ENCODE measurements around the gene XXYLT1. TPM values are rescaled to one million over a fixed set of nuclear protein-coding genes. Genes with fewer than 3 reads are reported as not detected.
A peak's percentile ranks its signal among the peaks of the same experiment; 100 is the strongest.

The XXYLT1 gene, protein sequence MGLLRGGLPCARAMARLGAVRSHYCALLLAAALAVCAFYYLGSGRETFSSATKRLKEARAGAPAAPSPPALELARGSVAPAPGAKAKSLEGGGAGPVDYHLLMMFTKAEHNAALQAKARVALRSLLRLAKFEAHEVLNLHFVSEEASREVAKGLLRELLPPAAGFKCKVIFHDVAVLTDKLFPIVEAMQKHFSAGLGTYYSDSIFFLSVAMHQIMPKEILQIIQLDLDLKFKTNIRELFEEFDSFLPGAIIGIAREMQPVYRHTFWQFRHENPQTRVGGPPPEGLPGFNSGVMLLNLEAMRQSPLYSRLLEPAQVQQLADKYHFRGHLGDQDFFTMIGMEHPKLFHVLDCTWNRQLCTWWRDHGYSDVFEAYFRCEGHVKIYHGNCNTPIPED
- 3.3 and 6.3 TPM in 2 replicates for total RNA-seq (2013; cell fraction: nucleolus; rRNA removed)
- total RNA-seq (2014; rRNA removed) = 13.8 and 14.2 TPM in 2 replicates
- total RNA-seq (2014; rRNA removed; fragmentation: Illumina TruSeq; extraction: Trizol) = 7.0 and 8.4 TPM in 2 replicates
- total RNA-seq (2021) = 12.4 TPM in 2 replicates
- polyA plus RNA-seq (2011; ENCODE audit: low read depth) = 2.3 TPM
- 4.7 and 7.4 TPM in 2 replicates for polyA plus RNA-seq (2011; rRNA removed)
- 8.5 and 11.3 TPM in 2 replicates for polyA plus RNA-seq (2011; cell fraction: cytosol; rRNA removed)
- polyA plus RNA-seq (2011; cell fraction: nucleus; rRNA removed) = 4.8 and 6.5 TPM in 2 replicates
- polyA plus RNA-seq (2012) = 3.9 and 4.2 TPM in 2 replicates
- polyA plus RNA-seq (2014; fragmentation: Illumina TruSeq; extraction: Trizol) = 8.4 and 9.0 TPM in 2 replicates
- polyA plus RNA-seq (2014; fragmentation: Nextera tagmentation; extraction: Ambion mirVana) = 1 to 10 TPM; 1.2 to 3.2 TPM
- polyA plus RNA-seq (2014; rRNA removed) = 10.7 and 12.1 TPM in 2 replicates
- polyA plus RNA-seq (2016; fragmentation: Nextera tagmentation; extraction: Ambion mirVana) = 10 to 100 TPM in 1 of 2 experiments, 1 to 10 TPM in 1; 9.7 to 11.2 TPM
- polyA minus RNA-seq (2011; rRNA and poly(A)+ RNA removed) = 7.1 and 7.4 TPM in 2 replicates
- polyA minus RNA-seq (2011; cell fraction: cytosol; rRNA and poly(A)+ RNA removed) = 4.1 and 5.6 TPM in 2 replicates
- 5.8 and 10.0 TPM in 2 replicates for polyA minus RNA-seq (2011; cell fraction: nucleus; rRNA and poly(A)+ RNA removed)
- Bru-seq, nascent RNA = percentile 48 among the genes with signal in this experiment
- BruChase-seq, experiment 1, labeled RNA remaining after a 6-hour chase = percentile 47 among the genes with signal in this experiment
- percentile 45 among the genes with signal in this experiment for BruChase-seq, experiment 2, labeled RNA remaining after a 2-hour chase
- long read RNA-seq, experiment 1, transcript XXYLT1-201 (4 exons, 2,727 nt) = major isoform, 11 of 14 reads
- long read RNA-seq, experiment 1, partial matches to known transcripts = 0 of 14 reads
- long read RNA-seq, experiment 1, other reads (novel, unspliced or antisense) = 3 of 14 reads
- long read RNA-seq, experiment 2, partial matches to known transcripts = 0 of 7 reads
- long read RNA-seq, experiment 2, other reads (novel, unspliced or antisense) = 7 of 7 reads

DNA sequence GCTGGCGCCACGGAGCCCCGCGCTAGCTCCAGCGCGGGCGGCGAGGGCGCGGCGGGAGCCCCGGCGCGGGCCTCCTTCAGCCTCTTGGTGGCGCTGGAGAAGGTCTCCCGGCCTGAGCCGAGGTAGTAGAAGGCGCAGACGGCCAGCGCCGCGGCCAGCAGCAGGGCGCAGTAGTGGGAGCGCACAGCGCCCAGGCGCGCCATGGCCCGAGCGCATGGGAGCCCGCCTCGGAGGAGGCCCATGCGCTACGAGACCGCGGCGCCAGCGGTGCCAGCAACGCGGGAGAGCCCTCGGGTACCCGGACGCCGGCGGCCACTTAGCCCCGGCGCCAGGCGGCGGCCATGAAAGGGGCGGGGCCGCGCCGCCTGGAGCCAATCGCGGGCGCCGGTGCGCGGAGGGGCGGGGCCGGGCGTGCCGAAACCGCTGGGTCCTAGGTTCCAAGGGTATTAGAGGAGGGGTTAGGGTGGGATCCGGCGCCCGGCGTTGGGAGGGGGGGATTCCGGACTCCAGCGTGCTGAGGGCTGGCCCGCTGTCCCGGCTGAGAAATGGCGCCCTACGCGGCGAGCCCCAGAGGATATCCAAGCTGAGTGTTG is at the start of gene XXYLT1:
XXYLT1 (minus strand) TSS at position 343 of the 593 bp plus-strand sequence; CDS start at position 242, 101 bp downstream.
- WGBS (ENCODE audit: insufficient coverage, insufficient replicate concordance, low lambda C conversion rate, missing lambda C conversion rate) = under 1% methylated on average over 72 of the region's 75 CpGs
- FAIRE-seq (no peak), DNase-seq (ENCODE audit: low read depth, low spot score) (no peak)
- TF ChIP-seq, protein P1, sequence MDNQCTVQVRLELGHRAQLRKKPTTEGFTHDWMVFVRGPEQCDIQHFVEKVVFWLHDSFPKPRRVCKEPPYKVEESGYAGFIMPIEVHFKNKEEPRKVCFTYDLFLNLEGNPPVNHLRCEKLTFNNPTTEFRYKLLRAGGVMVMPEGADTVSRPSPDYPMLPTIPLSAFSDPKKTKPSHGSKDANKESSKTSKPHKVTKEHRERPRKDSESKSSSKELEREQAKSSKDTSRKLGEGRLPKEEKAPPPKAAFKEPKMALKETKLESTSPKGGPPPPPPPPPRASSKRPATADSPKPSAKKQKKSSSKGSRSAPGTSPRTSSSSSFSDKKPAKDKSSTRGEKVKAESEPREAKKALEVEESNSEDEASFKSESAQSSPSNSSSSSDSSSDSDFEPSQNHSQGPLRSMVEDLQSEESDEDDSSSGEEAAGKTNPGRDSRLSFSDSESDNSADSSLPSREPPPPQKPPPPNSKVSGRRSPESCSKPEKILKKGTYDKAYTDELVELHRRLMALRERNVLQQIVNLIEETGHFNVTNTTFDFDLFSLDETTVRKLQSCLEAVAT (IDR thresholded peaks at IDR 0.05) = no peak
- TF ChIP-seq HDAC2 (IDR thresholded peaks at IDR 0.05) = peak; percentile 83; the same call in 1 of the 2 replicates
- no peak for TF ChIP-seq ZNF622 (IDR thresholded peaks at IDR 0.05)
- no peak for TF ChIP-seq RAD51 (IDR thresholded peaks at IDR 0.05)
- TF ChIP-seq RELA (IDR thresholded peaks at IDR 0.05; ENCODE audit: borderline replicate concordance, partially characterized antibody) = peak; percentile 52
- TF ChIP-seq NR2C2 (IDR thresholded peaks at IDR 0.05; ENCODE audit: borderline replicate concordance, control insufficient read depth, insufficient read length, low read depth) = no peak
- no peak for TF ChIP-seq FOXM1 (IDR thresholded peaks at IDR 0.05; ENCODE audit: low read depth, low read length)
- TF ChIP-seq HDAC6 (IDR thresholded peaks at IDR 0.05; ENCODE audit: unreplicated experiment) = peak; percentile 95
- TF ChIP-seq, protein P2, sequence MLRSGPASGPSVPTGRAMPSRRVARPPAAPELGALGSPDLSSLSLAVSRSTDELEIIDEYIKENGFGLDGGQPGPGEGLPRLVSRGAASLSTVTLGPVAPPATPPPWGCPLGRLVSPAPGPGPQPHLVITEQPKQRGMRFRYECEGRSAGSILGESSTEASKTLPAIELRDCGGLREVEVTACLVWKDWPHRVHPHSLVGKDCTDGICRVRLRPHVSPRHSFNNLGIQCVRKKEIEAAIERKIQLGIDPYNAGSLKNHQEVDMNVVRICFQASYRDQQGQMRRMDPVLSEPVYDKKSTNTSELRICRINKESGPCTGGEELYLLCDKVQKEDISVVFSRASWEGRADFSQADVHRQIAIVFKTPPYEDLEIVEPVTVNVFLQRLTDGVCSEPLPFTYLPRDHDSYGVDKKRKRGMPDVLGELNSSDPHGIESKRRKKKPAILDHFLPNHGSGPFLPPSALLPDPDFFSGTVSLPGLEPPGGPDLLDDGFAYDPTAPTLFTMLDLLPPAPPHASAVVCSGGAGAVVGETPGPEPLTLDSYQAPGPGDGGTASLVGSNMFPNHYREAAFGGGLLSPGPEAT (IDR thresholded peaks at IDR 0.05; ENCODE audit: low read depth) = peak; percentile 96
- TF ChIP-seq NBN (IDR thresholded peaks at IDR 0.05) = no peak

More for the DNA sequence above, at the start of gene XXYLT1:
- Histone ChIP-seq H3K27ac (ENCODE audit: control insufficient read depth, insufficient read depth) (peak within 1 kb of the TSS; percentile 64), H3K9ac (ENCODE audit: control insufficient read depth, insufficient read depth, low read length) (peak within 1 kb of the TSS; percentile 65), H3K9me3 (replicated peaks; ENCODE audit: control insufficient read depth, insufficient read depth, low read length) (no peaks in the 10 kb centered on the region), H3K36me3 (ENCODE audit: control insufficient read depth in 2 of 2, insufficient read depth in 2 of 2, low read length in 1 of 2) (no peaks in the 10 kb centered on the region; a peak in 1 of 4 replicates), H3K4me1 (ENCODE audit: control insufficient read depth, insufficient read depth, low read length) (peaks cover 10% of the 10 kb centered on the region; the same call in 1 of the 2 replicates), H2AFZ (ENCODE audit: control insufficient read depth, low read depth, low read length) (peak within 1 kb of the TSS; percentile 89), H3K4me3 (peak within 1 kb of the TSS; percentile 85), H3K4me2 (ENCODE audit: control insufficient read depth, insufficient read depth) (peak within 1 kb of the TSS; percentile 82), H3K27me3 (replicated peaks in 1 of 2; ENCODE audit: control insufficient read depth in 2 of 2, insufficient read depth in 2 of 2, low read length in 1 of 2) (no peaks in the 10 kb centered on the region), H4K20me1 (ENCODE audit: control insufficient read depth, insufficient read depth) (no peaks in the 10 kb centered on the region), H3K79me2 (ENCODE audit: control insufficient read depth, insufficient read depth, low read length) (peaks cover 6% of the 10 kb centered on the region)
- no TSS peak for BruUV-seq (replicated peaks)
- RAD21 ChIA-PET (ENCODE audit: unreplicated experiment) = interaction anchor here (0.6 to 3.5 kb wide), 48 partner anchors 9 to 600 kb away, joined by 3 to 84 read pairs (median 4); partner anchors contain the start of genes ACAP2, LSG1 and PPP1R2
- in situ Hi-C loops (cut with MboI) = loop anchor here (10.0 kb wide), 1 partner anchor 254 kb away; no protein-coding TSS in a partner anchor
- POLR2A ChIA-PET = interaction anchor here (0.6 to 2.6 kb wide), 13 partner anchors 10 to 598 kb away, joined by 3 to 12 read pairs (median 4); partner anchors contain the start of genes LSG1 and PPP1R2
- intact Hi-C loops (cut with micrococcal nuclease; ENCODE audit: unreplicated experiment) = loop anchor here (1.0 to 10.0 kb wide), 3 partner anchors 172 to 584 kb away; partner anchors contain the start of gene ACAP2
- SMC1A ChIA-PET (ENCODE audit: uncharacterized antibody, unreplicated experiment) = interaction anchor here (0.6 to 4.3 kb wide), 29 partner anchors 9 to 598 kb away, joined by 3 to 66 read pairs (median 4); partner anchors contain the start of genes ACAP2, LSG1 and PPP1R2
- ATAC-seq = peak; percentile 95
- CTCF ChIA-PET = interaction anchor here (0.6 to 3.9 kb wide), 70 partner anchors 9 to 631 kb away, joined by 3 to 179 read pairs (median 4); partner anchors contain the start of genes ACAP2, FAM43A, LSG1 and PPP1R2
